HG03135 (cell line): Measurements from ENCODE around the gene ARL13B.
"Not testable (repeated sequence)": the region's sequence is repeated elsewhere in the genome, so short reads cannot be mapped to it uniquely, and the experiment has no call there.

ENCODE experiments used
- ATAC-seq: cut with Tn5 transposase; IDR thresholded peaks from one replicate; pipeline ENCODE4 v1.9.1; 2021; ENCODE audit warnings: mild to moderate bottlenecking, moderate library complexity; ENCODE audit not compliant: unreplicated experiment

Gene ARL13B

DNA sequence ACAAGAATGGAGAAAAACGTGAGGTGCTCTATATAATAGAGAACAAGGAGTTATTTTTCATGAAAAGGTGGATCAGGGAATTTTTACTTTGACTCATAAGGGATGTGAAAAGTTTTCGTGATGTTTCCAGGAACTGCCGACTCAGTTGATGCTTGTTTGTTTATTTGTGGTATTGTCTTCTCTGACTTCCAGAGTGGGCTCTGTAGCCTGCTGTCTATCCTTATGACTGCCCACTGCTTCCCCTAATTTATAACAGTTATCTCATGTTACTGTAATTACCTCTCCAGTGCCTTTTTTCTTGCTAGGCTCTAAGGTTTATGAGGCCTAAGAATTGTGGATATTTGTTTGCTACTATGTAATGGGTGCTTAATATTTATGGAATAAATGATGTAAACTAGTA, 12.3 kb downstream of the ARL13B start:
- ATAC-seq: no peak

DNA sequence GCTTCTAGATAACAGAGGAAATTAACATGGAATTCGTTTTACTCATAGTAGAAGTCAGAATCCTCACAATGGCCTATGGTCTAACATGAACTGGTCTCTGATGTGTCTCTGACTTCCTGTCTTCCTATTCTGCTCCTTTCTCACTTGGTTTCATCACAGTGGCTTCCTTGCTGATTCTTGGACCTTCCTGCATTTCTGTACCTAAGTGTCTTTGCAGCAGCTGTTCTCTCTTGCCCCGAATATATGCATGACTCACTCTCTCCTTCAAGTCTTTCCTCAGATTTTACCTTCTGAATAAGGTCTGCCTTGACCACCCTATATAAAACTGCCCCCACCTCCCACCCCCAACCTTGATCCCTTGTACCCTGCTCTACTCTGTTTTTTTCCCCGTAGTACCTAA, 14.1 kb downstream of the ARL13B start:
- no peak for ATAC-seq

DNA sequence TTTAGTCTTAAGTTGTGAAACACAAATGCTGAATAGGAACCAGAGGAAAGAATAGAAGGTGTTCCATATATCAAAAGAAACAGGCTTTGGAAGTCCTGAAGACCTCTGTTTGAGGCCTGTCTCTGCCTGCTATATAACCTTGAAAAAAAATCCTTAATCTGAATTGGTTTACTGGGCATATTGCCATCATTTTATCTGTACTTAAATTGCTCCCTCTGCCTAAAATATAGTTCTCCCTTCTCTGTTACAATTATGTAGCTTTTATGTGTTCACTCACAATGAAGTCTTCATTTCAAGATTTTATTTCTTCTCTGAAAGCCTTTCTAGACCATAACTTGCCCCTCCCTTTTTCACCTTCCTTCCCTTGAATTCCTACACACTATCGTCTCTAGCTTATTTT, 21.2 kb downstream of the ARL13B start:
- no peak for ATAC-seq

DNA sequence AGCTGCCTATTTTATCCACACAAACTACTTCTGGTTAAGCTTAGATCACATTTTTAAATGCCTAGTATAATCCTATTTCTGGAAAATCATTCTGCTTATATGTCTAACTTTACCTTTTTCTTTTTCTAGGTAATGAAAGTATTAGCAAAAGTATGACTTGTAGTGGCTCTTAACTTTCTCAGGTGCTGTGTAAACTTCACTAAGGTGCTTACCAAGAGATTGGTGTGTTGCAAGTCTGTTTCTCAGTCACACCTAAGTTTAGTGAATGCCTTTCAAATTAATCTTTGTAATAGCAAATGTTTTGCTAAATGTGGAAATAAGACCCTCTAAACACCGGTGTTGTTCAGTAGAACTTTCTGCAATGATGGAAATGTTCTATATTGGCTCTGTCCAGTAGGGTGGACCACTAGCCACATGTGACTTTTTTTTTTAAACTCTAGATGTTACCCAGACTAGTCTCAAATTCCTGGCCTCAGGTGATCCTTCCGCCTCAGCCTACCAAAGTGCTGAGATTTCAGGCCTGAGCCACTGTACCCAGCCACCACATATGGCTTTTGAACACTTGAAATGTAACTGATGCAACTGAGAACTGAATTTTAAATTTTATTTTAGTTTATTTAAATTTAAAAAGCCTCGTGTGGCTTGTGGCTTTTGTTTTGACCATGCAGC, 22.0 kb downstream of the ARL13B start:
- ATAC-seq: no peak

DNA sequence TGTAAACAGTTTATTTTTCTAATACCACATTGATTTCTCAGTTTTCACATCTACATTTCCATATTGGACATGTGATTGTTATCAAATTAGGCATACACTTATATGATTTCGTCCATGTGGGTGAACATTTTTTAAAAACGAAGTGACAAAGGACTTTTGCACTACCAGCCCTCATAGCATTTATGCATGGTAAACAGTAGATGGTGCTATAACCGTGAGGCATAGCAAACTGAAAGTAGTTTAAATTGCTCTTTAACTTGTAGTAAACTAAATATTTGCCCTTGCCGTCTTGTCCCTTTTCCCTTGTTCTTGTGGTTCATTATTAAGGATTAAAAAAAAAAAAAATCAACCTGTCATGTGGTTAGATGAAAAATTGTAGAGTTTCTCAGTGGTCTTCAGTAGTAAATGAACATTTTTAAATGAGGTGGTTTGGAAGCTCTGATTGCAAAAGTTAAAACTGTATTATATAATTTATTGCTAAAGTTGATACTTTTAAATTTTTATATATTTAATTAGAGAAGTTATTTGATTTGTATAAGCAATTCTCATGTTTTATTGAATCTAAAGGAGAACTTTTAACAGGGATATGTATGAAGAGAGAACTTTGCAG, 24.5 kb downstream of the ARL13B start:
- peak; percentile 90 for ATAC-seq

DNA sequence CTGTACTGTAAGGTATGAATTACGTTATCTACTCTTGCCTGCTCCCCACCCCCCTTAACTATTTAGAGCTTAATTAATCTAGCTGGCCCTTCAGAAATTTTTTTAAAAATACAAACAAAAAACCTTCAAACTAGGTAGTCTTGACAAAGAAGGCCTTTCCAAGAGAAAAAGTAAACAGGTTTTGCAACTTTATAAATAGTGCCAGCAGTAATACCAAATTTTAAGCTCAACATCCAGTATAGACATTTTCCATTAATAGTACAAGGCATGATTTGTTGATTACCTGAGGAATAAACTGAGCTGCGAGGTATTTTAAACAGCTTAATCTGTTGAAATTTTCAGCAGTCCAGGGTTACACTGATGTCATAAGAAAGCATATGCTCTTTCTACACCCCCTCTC, 28.3 kb downstream of the ARL13B start:
- no peak for ATAC-seq

DNA sequence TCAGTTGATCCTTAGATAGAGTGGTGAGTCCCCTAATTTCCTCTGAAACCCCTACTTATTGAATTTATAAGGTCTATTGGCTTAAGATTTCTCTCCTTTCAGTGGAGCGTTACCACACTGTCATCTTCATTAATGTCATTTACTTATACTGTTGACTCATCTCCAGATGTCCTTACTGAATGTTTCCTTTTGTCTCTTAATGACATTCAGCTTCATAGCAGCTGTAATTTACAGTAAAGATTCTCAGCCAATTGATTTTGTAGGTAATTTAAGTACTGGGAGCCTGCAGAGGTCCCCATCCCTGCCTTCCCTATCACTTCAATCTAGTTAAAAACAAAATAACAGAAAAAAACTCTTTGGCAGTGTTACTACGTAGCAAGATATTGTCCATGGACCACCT, 29.7 kb downstream of the ARL13B start:
- no peak for ATAC-seq

DNA sequence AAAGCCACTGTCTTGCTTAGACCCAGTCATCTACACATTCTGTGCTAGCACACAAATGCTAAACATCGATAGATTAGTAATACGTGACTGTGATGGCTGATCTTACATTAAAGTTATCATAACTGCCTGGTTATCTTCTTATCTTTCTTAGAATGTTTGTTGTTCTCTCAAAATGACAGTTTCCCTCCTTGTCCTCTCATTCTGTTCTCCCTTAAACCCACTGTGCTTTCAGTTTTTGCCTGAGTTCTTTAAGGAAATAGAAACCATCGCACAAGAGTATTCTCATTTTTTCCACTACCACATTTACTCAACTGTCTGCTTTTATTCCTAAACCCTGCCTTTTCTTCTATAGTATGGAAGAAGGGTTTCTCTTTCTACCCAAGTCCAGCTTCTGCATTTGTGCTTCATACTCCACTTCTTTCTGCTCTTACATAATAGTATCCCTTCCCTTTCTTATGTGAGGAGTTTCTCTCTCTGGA, 31.3 kb downstream of the ARL13B start:
- ATAC-seq: no peak

DNA sequence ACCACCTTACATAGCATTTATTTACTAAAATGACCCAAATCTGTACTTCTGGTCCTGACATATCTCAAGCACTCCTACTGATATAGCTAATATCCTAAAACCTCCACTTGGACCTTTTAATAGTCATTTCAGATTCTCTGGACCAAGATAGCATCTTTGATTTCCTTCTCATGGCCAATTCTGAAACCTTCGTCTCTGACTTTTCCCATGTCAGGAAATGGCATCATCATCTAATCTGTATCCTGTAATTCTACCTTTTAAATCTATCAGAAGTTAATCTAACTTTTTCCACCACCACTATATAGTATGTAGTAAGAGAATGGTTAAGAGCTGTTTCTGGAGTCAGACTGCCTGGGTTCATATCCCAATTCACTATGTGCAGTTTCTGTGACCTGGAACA, 32.2 kb downstream of the ARL13B start:
- no peak for ATAC-seq

DNA sequence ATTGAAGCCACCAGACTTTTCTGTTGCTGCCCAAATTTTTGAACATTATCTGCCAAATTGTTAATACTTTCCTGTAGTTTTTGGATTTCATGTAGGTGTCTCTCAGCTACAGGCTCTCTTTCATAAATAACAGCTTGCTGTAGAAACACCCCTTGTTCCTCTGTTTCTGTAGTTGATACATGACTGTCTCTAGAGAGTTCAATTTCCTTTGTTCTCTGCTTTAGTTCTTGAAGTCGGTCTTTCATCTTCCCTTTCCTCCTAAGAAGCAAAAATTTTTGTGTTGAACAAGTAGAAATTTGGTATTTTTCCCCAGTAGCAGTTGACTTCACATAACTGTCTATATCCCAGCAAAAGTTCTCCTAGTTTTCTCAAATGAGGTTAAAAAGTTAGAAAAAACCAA, 35.1 kb downstream of the ARL13B start:
- no peak for ATAC-seq

DNA sequence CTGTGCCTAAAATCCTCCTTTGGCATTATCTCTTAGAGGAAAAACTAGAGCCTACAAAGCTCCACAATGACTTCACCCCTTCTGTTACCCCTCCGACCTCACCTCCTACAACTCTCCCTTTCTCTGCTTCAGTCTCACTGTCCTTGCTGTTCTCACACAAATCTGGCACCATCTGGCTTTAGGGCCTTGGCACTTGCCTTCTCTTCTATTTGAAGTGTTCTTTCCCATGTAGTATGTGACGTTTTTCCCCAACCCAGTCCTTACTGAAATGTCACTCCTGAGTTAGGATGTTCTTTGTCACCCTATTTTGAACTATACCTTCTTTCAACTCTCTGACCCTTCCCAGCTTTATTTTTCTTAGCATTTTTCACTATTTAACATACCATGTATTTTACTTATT, 39.7 kb downstream of the ARL13B start:
- ATAC-seq: no peak

DNA sequence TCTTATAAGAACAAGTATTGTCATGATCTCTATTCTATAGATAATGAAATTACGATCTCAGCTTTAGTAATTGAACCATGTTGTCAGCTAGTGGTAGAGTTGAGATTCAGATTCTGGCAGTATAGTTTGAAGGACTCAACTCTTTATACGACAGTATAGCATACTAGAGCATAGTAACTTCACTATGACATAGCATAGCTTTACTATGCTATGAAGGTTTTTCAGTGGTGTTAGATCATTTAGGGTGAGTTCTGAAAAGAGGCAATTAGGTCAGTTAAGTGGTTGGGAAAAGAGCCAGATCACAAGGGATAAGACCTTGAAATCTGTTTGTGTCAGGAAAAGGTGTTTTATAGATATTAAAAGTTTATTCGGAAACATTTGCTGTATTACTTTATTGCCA, 40.3 kb downstream of the ARL13B start:
- ATAC-seq: no peak

DNA sequence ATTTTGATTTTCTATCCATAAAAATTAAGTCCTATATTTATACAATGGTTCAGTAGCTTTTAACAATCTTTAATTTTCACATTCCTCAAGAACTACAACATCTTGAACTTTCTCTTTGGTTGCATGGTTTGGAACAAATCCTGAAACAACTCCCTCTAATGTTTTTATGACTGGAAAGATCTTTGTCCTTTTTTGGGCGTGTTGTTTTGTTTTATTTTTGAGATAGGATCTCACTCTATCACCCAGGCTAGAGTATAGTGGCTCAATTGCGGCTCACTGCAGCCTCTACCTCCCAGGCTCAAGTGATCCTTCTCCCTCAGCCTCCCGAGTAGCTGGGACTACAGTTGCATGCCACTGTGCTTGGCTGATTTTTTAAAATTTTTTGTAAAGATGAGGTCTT, 44.4 kb downstream of the ARL13B start:
- no peak for ATAC-seq

DNA sequence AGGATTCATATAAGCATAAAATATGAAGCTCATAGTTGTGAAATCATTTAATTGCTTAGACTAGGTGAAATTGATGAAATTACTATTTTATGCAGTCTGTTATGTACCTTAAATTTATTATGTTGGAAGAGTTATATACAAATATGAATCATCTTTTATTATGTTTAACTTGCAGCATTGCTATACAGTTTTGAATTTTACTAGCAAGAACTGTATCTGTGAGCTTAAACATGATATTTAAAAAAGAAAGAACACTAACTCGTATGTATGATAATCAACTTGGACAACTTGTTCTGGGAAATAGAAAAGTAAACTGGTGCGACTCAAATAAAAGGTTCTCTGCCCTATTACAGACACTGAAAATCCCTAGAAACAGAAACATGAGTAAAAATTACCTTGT, 46.7 kb downstream of the ARL13B start:
- no peak for ATAC-seq

DNA sequence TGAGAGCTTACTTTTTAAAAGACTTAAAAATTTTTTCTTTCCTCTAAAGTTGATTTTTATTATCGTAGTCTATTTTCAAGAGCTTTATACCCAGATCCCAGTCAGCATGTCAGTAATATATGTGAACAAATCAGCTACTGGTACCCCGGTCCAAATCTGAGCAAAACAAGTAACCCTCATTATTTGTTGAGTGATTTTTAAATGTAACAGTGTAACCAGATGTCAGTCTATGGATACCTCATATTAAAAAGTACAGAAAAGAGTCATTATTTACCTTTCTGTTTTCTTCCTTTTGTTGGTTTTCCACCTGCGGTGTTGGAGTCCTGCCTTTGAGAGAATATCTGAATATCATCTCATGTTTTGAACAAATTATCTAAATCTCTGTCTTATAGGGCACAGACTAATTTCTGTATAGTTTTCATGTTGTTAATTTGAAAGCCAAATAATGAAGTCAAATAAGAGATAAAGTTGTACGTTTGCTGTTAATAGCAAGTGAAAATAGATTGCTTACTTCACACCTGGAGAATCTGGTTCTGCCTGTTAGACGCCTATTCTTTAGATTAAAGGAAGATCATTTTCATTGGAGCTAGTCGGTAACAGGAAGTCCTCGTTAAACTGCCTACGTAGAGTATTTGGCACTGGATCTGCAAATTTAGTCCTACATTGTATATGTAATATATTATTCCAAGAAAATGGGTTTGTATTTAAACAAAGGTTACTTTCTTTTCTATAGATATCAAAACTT, 48.3 kb downstream of the ARL13B start, which contains the start of gene STX19:
STX19 (minus strand) TSS at position 505 of the 745 bp plus-strand sequence. CDS start 13,328 bp downstream, outside the sequence.
- no peak for ATAC-seq

DNA sequence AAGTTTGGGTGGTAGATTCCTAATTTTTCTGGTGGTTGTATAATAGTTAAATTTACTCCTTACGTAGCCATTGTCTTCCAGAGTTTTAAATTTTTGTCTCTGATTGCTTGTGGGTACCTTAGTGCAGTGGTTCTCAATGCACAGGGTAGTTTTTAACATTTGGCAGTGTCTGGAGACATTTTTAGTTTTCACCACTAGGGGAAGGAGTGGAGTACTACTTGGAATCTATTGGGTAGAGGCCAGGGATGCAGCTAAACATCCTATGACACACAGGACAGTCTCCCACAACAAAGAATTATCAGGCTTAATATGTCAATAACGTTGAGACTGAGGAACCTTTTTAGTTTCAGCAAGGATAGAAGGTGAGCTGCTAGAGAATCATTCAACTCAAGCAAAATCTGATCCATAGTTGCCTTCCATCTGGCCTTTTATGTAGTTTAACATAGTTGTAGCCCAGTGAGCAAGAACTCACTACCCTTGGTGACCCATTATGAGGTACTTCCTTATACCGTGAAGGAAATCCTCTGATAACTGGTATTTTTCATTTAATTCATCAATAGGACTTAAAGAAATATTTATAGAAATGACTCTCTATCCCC, 57.1 kb downstream of the ARL13B start:
- no peak for ATAC-seq

DNA sequence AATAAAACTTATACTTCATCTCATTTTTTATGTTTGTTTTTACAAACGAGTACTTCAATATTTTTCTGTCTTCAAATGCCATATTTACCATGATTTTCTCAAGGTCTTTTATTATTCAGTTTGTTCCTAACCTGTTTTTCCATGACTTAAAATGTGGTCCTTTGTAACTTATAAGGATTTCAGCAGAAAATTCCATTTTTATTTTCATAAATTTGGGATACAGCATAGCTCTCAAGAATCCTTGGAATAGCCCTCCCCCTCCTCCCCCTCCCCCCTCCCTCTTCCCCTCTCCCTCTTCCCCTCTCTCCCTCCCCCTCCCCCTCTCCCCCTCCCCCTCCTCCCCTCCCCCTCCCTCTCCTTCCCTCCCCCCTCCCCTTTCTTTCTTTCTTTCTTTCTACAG, 63.3 kb downstream of the ARL13B start:
- no peak for ATAC-seq

DNA sequence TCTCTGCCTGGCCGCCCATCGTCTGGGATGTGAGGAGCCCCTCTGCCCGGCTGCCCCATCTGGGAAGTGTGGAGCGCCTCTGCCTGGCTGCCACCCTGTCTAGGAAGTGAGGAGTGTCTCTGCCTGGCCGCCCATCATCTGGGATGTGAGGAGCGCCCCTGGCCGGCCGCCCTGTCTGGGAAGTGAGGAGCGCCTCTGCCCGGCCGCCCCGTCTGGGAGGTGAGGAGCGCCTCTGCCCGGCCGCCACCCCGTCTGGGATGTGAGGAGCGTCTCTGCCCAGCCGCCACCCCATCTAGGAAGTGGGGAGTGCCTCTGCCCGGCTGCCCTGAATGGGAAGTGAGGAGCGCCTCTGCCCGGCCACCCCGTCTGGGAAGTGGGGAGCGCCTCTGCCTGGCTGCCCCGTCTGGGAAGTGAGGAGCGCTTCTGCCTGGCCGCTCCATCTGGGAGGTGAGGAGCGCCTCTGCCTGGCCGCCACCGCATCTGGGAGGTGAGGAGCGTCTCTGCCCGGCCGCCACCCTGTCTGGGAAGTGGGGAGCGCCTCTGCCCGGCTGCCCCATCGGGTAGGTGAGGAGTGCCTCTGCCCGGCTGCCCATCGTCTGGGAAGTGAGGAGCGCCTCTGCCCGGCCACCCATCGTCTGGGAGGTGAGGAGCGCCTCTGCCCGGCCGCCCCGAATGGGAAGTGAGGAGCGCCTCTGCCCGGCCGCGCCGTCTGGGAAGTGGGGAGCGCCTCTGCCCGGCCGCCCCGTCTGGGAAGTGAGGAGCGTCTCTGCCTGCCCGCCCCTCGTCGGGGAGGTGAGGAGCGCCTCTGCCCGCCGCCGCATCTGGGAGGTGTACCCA, 64.4 kb downstream of the ARL13B start:
- not testable (repeated sequence) for ATAC-seq

DNA sequence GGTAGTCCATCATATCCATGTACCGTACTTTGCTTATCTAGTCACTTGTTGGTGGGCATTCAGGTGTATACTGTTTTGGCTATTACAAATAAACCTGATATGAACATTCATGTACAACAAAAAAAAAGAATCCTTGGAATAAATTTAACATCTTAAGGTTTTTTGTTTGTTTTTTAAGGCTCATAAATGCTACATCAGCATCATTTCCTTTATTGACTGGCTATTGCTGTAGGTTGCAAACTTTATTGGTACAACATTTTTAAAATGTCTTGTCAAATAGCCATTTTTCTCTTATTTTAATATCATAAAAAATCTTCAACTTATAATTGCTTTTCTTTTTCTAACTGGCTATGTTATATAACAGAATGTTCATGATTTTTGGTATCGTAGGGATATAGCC, 66.6 kb downstream of the ARL13B start:
- no peak for ATAC-seq

DNA sequence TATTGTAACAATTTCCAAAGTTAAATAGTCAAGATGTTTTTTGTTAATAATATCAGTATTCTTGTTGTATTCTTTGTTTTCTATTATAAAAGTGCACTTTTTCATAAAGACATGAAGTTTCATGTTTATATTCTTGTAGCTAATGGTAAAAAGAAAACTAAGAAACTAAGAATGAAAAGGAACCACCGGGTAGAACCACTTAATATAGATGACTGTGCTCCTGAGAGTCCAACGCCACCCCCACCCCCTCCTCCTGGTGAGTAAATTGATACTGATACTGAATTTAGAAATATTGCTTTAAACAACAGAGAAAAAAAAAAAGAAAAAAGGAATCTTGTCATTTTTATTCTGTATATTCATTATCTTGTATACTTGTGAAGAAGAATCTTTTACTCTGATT, 69.3 kb downstream of the ARL13B start:
- ATAC-seq: no peak

DNA sequence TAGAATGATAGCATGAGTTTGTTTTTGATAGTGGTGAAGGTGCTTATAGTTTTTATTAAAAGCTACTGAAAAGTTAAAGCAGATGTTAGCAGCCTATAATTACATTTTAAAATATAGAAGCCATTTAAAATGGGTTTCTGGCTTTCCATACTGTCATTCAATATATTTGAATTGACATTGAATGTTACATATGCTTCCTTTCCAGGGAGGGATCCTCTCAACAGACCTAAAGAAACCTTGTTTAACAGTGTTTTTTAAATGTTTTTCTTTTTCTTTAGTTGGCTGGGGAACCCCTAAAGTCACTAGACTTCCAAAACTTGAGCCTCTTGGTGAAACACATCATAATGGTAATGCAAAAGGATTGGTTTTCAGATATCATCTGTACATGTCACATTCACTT, 70.6 kb downstream of the ARL13B start:
- no peak for ATAC-seq
